Non-pigmented ciliary epithelial cell (primary cell): ENCODE data around the gene ARPC1A.
A peak's percentile ranks its signal among the peaks of the same experiment; 100 is the strongest.
"Not testable (repeated sequence)": the region's sequence is repeated elsewhere in the genome, so short reads cannot be mapped to it uniquely, and the experiment has no call there.

Experiments used
- DNase-seq: peaks from one replicate; pipeline ENCODE4 v3.0.0-alpha.2; 2010; ENCODE audit warnings: low read depth

Gene ARPC1A

GRCh38 chr7:99371376-99371920 is 45.8 kb downstream of the ARPC1A start:
- DNase-seq = no peak

GRCh38 chr7:99372275-99373090 is 46.8 kb downstream of the ARPC1A start:
- DNase-seq = no peak

GRCh38 chr7:99373091-99374066 is 47.7 kb downstream of the ARPC1A start:
- no peak for DNase-seq

- DNase-seq = no peak
These were observed 48.7 kb downstream of the ARPC1A start, which contains the start of gene ARPC1B for GRCh38 chr7:99374111-99375064. Gene ARPC1B (plus strand): TSS chr7:99374730. CDS start chr7:99385715, 10,985 bp downstream.

- DNase-seq = no peak
These were observed 49.5 kb downstream of the ARPC1A start for GRCh38 chr7:99375070-99375807.

GRCh38 chr7:99379043-99379577 is 53.4 kb downstream of the ARPC1A start:
- peak; percentile 80 for DNase-seq

GRCh38 chr7:99379693-99380031 is 54.0 kb downstream of the ARPC1A start:
- DNase-seq = not testable (repeated sequence)

GRCh38 chr7:99380032-99380822 is 54.5 kb downstream of the ARPC1A start:
- no peak for DNase-seq

GRCh38 chr7:99380823-99381663 is 55.3 kb downstream of the ARPC1A start:
- DNase-seq = no peak

GRCh38 chr7:99381664-99382075 is 56.0 kb downstream of the ARPC1A start:
- DNase-seq = no peak

GRCh38 chr7:99383203-99383602 is 57.5 kb downstream of the ARPC1A start:
- DNase-seq = no peak

GRCh38 chr7:99383791-99384370 is 58.2 kb downstream of the ARPC1A start:
- no peak for DNase-seq

GRCh38 chr7:99384523-99384922 is 58.8 kb downstream of the ARPC1A start:
- no peak for DNase-seq

GRCh38 chr7:99385564-99385963 is 59.9 kb downstream of the ARPC1A start:
- no peak for DNase-seq

- no peak for DNase-seq
These were observed 61.0 kb downstream of the ARPC1A start for GRCh38 chr7:99386584-99387238.

- DNase-seq = not testable (repeated sequence)
These were observed 61.5 kb downstream of the ARPC1A start for GRCh38 chr7:99387239-99387635.

- DNase-seq = no peak
These were observed 62.2 kb downstream of the ARPC1A start for GRCh38 chr7:99387912-99388311.

GRCh38 chr7:99389772-99390171 is 64.1 kb downstream of the ARPC1A start:
- no peak for DNase-seq
